NCI-H524 treated with DMSO at 0.1 percent for 48 hours (cell line): ENCODE measurements around the gene AFF3.

ENCODE experiments used
- DNase-seq: peaks from one replicate; lab custom pipeline; 2025; lab: John Stamatoyannopoulos, UW

The AFF3 gene

GRCh38 chr2:100068395-100068794 lies 74.0 kb downstream of the AFF3 start:
- DNase-seq: no peak

GRCh38 chr2:100067784-100068183 lies 74.6 kb downstream of the AFF3 start:
- DNase-seq: no peak

GRCh38 chr2:100066856-100067255 lies 75.5 kb downstream of the AFF3 start:
- DNase-seq: no peak

- no peak for DNase-seq
Measured at GRCh38 chr2:100066246-100066645, 76.1 kb downstream of the AFF3 start.

GRCh38 chr2:100064592-100065428 lies 77.6 kb downstream of the AFF3 start:
- DNase-seq: no peak

GRCh38 chr2:100064165-100064564 lies 78.2 kb downstream of the AFF3 start:
- DNase-seq: no peak

- DNase-seq: no peak
Measured at GRCh38 chr2:100063459-100063953, 78.9 kb downstream of the AFF3 start.

- DNase-seq: no peak
Measured at GRCh38 chr2:100062336-100062735, 80.1 kb downstream of the AFF3 start.

GRCh38 chr2:100060875-100061274 lies 81.5 kb downstream of the AFF3 start:
- no peak for DNase-seq

- no peak for DNase-seq
Measured at GRCh38 chr2:100059638-100060037, 82.8 kb downstream of the AFF3 start.

- no peak for DNase-seq
Measured at GRCh38 chr2:100057901-100058261, 84.5 kb downstream of the AFF3 start.

GRCh38 chr2:100054426-100054825 lies 88.0 kb downstream of the AFF3 start:
- no peak for DNase-seq

- peak; percentile 87 for DNase-seq
Measured at GRCh38 chr2:100053087-100053885, 89.1 kb downstream of the AFF3 start.

GRCh38 chr2:100052650-100053049 lies 89.7 kb downstream of the AFF3 start:
- no peak for DNase-seq

- DNase-seq: no peak
Measured at GRCh38 chr2:100051253-100051652, 91.1 kb downstream of the AFF3 start.

GRCh38 chr2:100050685-100051084 lies 91.7 kb downstream of the AFF3 start:
- no peak for DNase-seq

- DNase-seq: no peak
Measured at GRCh38 chr2:100046961-100047947, 95.1 kb downstream of the AFF3 start.

- DNase-seq: no peak
Measured at GRCh38 chr2:100045000-100045399, 97.4 kb downstream of the AFF3 start.

- DNase-seq: no peak
Measured at GRCh38 chr2:100043891-100044255, 98.5 kb downstream of the AFF3 start.

GRCh38 chr2:100043081-100043890 lies 99.1 kb downstream of the AFF3 start:
- no peak for DNase-seq

- DNase-seq: no peak
Measured at GRCh38 chr2:100042562-100042961, 99.8 kb downstream of the AFF3 start.
